Stimulated activated CD4-positive, alpha-beta T cell treated with anti-CD3 and anti-CD28 coated beads, Interleukin-2, amount 100 ng/mL, for 24 hours (primary cell): ENCODE data around the gene GSDMA.

Source experiments
- DNase-seq, 2 donors: peaks; one replicate each; pipeline ENCODE4 v3.0.0-alpha.2; 2020

Gene GSDMA

GRCh38 chr17:40023590-40024292, 60.9 kb downstream of the GSDMA start:
- no peak for DNase-seq

GRCh38 chr17:40024901-40025300, 62.1 kb downstream of the GSDMA start:
- no peak for DNase-seq

GRCh38 chr17:40025559-40025958, 62.8 kb downstream of the GSDMA start:
- no peak for DNase-seq

GRCh38 chr17:40025991-40026815, 63.4 kb downstream of the GSDMA start:
- DNase-seq, result peak in 1 of 2 donors; percentile 38

- peak; percentile 80 to 81 for DNase-seq
Measured at GRCh38 chr17:40026816-40027613, 64.2 kb downstream of the GSDMA start.
